ENCODE measurements around the gene OR7C1.
"Not testable (repeated sequence)": the region's sequence is repeated elsewhere in the genome, so short reads cannot be mapped to it uniquely, and the experiment has no call there.

Gene OR7C1

DNA sequence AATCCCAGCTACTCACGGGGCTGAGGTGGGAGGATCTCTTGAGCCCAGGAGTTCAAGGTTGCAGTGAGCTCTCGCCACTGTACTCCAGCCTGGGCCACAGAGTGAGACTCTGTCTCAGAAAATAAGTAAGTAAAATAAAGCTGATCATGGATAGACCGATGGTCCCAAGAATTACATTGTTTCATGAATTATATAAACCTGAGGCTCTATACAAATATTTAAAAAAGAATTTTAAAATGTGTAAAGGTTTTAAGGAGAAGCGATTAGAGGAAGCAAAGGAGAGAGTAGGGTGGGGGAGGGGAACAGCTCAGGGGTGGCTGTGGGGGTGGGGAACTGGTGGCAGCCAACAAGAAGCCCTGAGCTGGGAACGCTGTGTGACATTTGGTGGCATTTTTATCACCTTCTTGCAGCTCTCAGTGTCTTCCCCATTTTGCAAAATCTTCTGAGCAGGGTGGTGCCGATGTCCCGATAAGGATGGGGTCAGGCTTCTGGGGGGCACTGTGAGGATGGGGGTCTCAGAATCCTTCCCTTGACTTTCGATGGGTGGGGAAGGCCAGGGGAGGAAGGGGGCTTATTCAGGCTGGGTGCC is 51.5 kb downstream of the OR7C1 start:
- not testable (repeated sequence) for DNase-seq

- no peak for DNase-seq
Observed at GRCh38 chr19:14782626-14783409, 52.2 kb downstream of the OR7C1 start.

- DNase-seq: not testable (repeated sequence)
Observed at GRCh38 chr19:14781713-14782536, 53.1 kb downstream of the OR7C1 start.

DNA sequence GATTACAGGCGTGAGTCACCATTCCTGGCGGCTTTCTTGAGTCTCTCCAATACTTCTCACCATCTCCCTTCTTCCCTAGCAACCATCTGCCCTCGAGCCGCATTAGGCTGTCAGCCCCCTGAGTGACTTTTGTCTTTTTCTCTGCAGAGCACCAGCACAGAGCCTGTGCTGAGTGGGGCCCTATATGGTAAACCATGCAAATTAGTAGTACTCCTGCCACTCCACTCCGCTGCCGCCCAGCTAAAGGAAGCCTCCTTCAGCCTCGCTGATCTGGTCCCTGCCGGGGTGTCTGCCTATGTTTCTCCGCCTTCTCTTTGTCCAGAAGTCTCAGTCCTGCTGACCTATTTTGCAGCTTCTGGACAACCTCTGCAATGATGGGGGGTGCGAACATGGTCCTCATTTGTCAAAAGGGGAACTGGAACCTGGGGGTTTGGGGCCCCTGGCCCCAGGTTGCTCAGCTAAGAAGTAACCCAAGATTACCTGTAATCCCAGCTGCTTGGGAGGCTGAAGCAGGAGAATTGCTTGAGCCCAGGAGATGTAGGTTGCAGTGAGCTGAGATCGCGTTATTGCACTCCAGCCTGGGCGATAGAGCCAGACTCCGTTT is 54.3 kb downstream of the OR7C1 start:
- not testable (repeated sequence) for DNase-seq

GRCh38 chr19:14779151-14779550 is 55.8 kb downstream of the OR7C1 start:
- no peak for DNase-seq

DNA sequence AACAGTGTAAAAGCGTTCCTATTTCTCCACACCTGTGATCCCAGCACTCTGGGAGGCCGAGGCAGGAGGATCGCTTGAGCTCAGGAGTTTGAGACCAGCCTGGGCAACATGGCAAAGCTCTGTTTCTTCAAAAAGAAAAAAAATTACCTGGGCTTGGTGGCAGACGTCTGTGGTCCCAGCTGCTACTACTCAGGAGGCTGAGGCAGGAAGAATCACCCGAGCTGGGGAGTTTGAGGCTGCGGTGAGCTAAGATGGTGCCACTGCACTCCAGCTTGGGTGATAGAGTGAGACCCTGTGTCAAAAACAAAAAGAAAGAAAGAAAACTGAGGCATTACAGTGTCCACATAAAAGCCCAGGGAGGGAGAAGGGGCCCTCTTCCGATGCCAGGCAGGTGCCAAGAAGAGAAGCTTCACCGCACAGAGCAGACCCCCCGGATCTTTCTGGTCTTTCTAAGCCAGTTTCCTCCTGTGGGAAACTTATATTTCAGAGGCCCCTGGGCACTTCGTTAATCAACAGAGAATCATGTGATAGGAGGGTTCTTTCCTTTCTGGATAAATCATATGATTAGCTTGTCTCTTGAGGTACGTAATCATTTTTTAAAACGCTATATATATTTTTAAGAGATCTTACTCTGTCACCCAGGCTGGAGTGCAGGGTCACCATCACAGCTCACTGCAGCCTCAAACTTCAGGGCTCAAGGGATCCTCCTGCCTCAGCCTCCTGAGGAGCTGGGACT is 56.7 kb downstream of the OR7C1 start, which contains the start of gene ADGRE2:
Gene ADGRE2, minus strand, starts transcription at position 451 of the 736 bp plus-strand sequence. CDS start 1,804 bp downstream, outside the sequence.
- DNase-seq: not testable (repeated sequence)

DNA sequence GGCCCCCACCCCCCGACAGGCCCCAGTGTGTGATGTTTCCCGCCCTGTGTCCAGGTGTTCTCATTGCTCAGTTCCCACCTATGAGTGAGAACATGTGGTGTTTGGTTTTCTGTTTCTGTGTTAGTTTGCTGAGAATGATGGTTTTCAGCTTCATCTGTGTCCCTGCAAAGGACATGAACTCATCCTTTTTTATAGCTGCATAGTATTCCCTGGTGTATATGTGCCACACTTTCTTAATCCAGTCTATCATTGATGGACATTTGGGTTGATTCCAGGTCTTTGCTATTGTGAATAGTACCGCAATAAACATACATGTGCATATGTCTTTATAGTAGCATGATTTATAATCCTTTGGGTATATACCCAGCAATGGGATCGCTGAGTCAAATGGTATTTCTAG is 57.3 kb downstream of the OR7C1 start:
- DNase-seq: not testable (repeated sequence)

DNA sequence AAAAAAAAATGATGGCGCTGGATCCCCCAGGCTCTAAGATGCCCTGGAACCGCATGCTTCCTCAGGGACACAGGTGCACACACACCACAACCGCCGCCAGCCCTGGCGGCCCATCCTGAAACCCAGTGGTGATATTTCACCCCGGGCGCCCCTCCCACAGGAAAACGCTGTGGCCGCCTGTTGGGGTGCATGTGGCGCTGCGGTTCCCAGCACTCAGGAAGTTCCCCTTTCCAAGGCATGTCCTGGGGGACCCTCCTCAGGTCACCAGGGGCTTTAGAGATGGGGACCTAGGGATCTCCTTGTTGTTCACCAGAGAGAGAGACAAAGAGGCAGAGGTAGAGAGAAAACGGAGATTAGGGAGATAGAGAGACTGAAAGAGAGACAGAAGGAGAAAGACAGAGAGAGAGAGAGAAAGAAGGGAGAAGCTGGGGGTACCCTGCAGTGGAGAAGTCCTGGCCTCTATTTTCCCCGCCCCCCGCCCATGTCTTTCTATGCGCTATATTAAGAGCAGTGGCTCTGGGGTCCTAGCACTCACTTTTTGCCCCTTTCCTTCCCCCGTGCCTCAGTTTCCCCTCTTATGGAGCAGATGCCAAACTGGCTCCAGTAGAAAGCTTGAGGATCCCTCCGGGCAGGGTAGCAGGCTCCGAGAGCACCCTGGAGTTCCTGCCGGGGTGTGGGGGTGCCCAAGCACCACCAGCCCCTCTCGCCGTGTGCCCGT is 59.0 kb downstream of the OR7C1 start:
- DNase-seq: no peak

DNA sequence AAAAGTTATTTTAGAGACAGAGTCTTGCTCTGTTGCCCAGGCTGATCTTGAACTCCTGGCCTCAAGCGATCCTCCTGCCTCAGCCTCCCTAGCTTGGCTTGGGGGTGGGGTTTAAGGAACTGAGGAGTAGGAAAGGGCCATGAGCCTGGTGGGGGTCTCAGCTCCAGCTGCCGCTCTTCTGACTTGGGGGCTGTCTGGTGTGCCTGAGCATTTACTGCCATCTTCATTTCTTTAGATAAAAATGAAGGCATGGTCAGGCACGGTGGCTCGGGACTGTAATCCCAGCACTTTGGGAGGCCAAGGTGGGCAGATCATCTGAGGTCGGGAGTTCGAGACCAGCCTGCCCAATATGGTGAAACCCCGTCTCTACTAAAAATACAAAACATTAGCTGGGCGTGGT is 59.7 kb downstream of the OR7C1 start:
- not testable (repeated sequence) for DNase-seq

DNA sequence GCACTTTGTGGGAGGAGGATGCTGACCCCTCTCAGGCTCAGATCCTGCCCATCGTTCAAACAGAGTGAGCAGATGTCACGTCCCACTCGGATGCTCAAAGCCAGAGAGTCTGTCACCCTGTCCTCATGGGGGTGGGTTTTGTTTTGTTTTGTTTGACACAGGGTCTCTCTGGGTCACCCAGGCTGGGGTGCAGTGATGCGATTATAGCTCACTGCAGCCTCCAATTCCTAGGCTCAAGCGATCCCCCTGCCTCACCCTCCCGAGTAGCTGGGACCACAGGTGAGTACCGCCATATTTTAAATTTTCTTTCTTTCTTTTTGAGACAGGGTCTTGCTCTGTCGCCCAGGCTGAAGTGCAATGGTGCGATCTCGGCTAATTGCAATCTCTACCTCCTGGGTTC is 60.6 kb downstream of the OR7C1 start:
- DNase-seq: no peak

GRCh38 chr19:14773722-14774121 is 61.3 kb downstream of the OR7C1 start:
- not testable (repeated sequence) for DNase-seq

DNA sequence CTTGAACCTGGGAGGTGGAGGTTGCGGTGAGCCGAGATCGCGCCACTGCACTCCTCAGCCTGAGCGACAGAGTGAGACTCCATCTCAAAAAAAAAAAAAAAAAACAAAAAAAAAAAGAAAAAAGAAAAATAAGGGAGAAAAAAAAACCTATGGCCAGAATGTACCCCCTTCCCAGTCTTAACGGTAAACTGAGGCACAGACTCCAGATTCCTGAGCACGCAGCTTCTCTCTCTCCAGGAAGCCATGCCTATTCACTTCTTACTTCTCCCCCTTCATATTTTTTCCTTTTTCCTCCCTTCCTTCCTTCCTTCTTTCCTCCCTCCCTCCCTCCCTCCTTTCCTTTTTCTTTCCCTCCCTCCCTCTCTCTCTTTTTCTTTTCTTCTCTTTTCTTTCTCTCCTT is 62.0 kb downstream of the OR7C1 start:
- DNase-seq: no peak

- DNase-seq: no peak
Observed at GRCh38 chr19:14772467-14772866, 62.5 kb downstream of the OR7C1 start.

DNA sequence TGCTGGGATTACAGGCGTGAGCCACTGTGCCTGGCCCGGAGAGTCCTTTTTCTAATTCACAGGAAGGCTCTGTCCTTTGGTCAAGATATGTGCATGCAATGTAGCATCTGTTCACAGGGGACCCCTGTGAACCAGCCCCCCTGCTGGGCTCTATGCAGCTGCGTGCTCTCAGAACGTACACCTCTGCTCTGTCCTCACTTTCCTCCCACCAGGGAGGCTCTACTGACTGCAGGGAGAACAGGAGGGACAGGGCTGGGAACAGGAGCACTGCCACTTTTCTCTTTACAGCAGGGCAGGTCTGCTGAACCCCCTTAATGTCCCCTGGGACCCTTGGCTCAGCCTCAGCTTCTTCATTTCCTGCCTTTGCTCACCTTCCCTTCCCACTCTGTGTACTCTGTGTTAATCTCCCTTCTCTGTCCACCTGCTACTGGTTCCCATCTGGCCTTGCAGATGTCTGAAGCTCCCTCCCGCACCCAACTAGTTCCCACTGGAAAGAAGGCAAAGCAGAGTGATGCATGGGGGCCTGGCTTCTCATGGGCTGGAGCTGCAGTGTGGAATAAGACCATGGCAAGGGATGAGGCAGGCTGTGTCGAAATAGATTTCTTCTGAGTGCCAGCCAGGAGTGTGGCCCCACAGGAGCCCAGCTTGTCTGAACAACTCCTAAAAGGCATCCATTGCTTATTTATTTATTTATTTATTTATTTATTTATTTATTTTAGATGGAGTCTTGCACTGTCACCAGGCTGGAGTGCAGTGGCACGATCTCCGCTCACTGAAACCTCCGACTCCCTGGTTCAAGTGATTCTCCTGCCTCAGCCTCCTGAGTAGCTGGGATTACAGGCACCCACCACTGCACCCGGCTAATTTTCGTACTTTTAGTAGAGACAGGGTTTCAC is 63.8 kb downstream of the OR7C1 start:
- DNase-seq: no peak

DNA sequence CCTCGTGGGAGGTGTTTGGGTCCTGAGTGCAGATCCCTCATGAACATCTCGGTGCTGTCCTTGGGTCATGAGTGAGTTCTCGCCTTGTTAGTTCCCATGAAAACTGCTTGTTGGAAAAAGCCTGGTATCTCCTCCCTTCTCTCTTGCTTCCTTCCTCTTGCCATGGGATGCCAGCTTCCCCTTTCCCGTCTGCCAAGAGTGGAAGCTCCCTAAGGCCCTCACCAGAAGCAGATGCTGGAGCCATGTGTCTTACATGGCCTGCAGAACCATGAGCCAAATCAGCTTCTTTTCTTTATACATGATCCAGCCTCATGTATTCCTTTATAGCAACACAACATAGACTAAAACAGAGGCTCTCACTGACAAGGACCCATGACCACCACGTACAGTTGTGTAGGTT is 64.8 kb downstream of the OR7C1 start:
- no peak for DNase-seq

- no peak for DNase-seq
Observed at GRCh38 chr19:14769201-14769600, 65.8 kb downstream of the OR7C1 start.

DNA sequence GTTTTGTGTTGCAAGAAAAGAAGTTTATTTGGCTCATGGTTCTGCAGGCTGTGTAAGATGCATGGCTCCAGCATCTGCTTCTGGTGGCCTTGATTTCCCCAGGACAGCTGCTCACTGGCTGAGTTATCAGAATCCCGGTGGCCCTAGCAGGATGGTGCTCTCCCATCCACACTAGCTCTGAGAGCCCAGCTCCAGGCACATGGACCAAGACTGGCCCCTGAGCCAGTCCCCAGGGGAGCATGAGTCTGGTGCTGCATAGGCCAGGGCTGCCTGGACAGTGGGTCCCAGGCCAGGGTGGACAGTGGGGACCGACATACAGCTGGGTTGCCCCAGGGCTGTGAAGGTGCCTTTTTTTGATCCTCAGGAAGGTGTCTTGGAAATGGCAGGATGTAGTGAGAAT is 67.0 kb downstream of the OR7C1 start:
- no peak for DNase-seq

- DNase-seq: no peak
Observed at GRCh38 chr19:14767466-14767971, 67.5 kb downstream of the OR7C1 start.

DNA sequence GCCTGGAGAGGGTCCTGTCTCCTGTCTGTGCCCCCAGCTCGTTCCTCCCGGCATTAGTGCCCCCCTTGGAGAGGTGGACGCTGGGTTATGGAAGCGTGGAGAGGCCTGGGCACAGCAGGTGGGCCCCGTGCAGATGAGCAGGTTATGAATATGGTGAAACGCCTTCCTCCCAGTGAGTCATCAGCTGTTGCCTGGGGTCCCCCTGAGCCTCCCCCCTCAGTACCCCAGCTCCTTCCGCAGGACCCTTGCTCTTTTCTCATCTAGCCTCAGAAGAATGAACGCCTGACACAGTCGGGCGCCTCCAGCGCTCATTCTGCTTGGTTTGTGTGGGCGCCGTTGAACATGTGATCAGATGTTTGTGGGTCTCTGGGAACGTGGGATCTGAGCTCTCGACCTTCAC is 69.1 kb downstream of the OR7C1 start:
- DNase-seq: not testable (repeated sequence)

DNA sequence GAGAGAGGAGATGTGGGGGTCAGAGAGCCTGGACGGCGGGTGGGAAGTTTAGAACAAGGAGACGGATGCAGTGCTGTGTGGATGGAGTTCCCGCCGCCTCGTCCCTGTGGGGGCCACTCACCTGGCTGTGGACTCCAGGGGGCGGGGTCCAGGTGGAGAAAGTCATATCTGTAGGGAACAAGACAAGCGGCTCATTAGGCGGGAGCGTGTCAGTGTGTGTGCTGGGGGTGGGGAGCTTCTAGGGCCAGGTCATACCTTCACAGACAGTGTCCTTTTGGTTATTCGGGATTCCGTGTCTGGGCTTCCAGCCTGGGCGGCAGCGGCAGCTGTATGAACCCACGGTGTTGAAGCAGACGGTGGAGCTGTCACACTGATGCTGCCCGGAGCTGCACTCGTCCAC is 69.6 kb downstream of the OR7C1 start:
- DNase-seq: not testable (repeated sequence)
